Spleen (tissue), 11 donors: ENCODE measurements around the gene HECTD1. TPM values are rescaled to one million over a fixed set of nuclear protein-coding genes. Genes with fewer than 3 reads are reported as not detected.
"Not testable (repeated sequence)": the region's sequence is repeated elsewhere in the genome, so short reads cannot be mapped to it uniquely, and the experiment has no call there.

Source experiments
- DNase-seq: peaks from one replicate; pipeline ENCODE4 v3.0.0-alpha.2; 2020
- H3K27ac ChIP-seq, 8 donors: fragments of 200-600 bp; sonication (generic) in 7 of 8; 1 replicate in 4 of 8; 2 replicates in 4 of 8; pipeline versions ENCODE4 v1.5.0 to v1.8.0; 2016 to 2021; ENCODE audit warnings: inconsistent platforms in 4 of 8, mild to moderate bottlenecking in 4 of 8, moderate library complexity in 1 of 8
- H3K27me3 ChIP-seq, 7 donors: fragments of 200-600 bp; sonication (generic) in 6 of 7; replicated peaks in 1 of 7; 1 replicate in 4 of 7; 2 replicates in 3 of 7; pipeline versions ENCODE4 v1.5.0 to v1.8.0; 2016 to 2021; ENCODE audit warnings: inconsistent platforms in 3 of 7, mild to moderate bottlenecking in 1 of 7
- H3K36me3 ChIP-seq, 6 donors: fragments of 200-600 bp; sonication (generic) in 5 of 6; 1 replicate in 4 of 6; 2 replicates in 2 of 6; pipeline versions ENCODE4 v1.5.0 to v1.8.0; 2016 to 2021; ENCODE audit warnings: inconsistent platforms in 2 of 6
- H3K4me1 ChIP-seq, 6 donors: fragments of 200-600 bp; sonication (generic) in 5 of 6; 1 replicate in 3 of 6; 2 replicates in 3 of 6; pipeline versions ENCODE4 v1.5.0 to v1.8.0; 2016 to 2021; ENCODE audit warnings: inconsistent platforms in 3 of 6
- H3K4me3 ChIP-seq, 8 donors: fragments of 200-600 bp; sonication (generic) in 7 of 8; 1 replicate in 4 of 8; 2 replicates in 4 of 8; pipeline versions ENCODE4 v1.5.0 to v1.8.0; 2016 to 2021; ENCODE audit warnings: inconsistent platforms in 4 of 8, mild to moderate bottlenecking in 4 of 8, moderate library complexity in 2 of 8
- H3K9me3 ChIP-seq, 8 donors: fragments of 200-600 bp; sonication (generic) in 7 of 8; 1 replicate in 4 of 8; 2 replicates in 4 of 8; pipeline versions ENCODE4 v1.5.0 to v1.8.0; 2016 to 2021; ENCODE audit warnings: inconsistent platforms in 4 of 8
- POLR2A ChIP-seq, 3 donors: fragments of 450-650 bp; IDR thresholded peaks; one replicate each; pipeline ENCODE4 v1.5.1; 2017; ENCODE audit warnings: antibody characterized with exemption in 3 of 3, mild to moderate bottlenecking in 1 of 3
- POLR2AphosphoS5 ChIP-seq, 3 donors: sonication (generic); formaldehyde crosslinking; IDR thresholded peaks; one replicate each; pipeline ENCODE4 v1.5.1; 2017; ENCODE audit warnings: antibody characterized with exemption in 3 of 3
- WGBS, 5 donors: extraction: QIAGEN DNeasy Blood & Tissue Kit in 3 of 5; methylation state at CpG; one replicate each; pipeline versions ENCODE4 v1.1.5 to v1.1.7; 2013 to 2018; 5-methylcytosine and 5-hydroxymethylcytosine counted together
- intact Hi-C: fragments of 100-400 bp; cut with DNase I; formaldehyde crosslinking; loops from one replicate; pipeline ENCODE4 v1.15.0; 2023; ENCODE audit warnings: low total_unique reads
- polyA plus RNA-seq, 3 donors: library from polyadenylated mRNA; stranded (reverse); fragments of 200-250 nt; gene quantifications; one replicate each; pipeline ENCODE4 v1.2.1, GENCODE V29; 2013
- total RNA-seq, 7 donors: library from RNA; depleted of rRNA in 3 of 7; stranded (reverse); fragments of >200 nt in 3 of 7; fragmentation: NEBNext Ultra II Directional in 4 of 7; extraction: Animal tissue kit (Norgen Biotek cat#: 25700) in 4 of 7; gene quantifications; one replicate each; pipeline versions ENCODE4 v1.1.0 to v1.2.1, GENCODE V29; 2016 to 2021
- TF ChIP-seq, protein P1 (sequence below), 11 experiments: fragments of 200-600 bp in 7 of 11; fragments of 450-650 bp in 4 of 11; sonication (generic) in 4 of 11; IDR thresholded peaks in 8 of 11; conservative IDR thresholded peaks in 3 of 11; 1 replicate in 7 of 11; 2 replicates in 4 of 11; pipeline versions ENCODE4 v1.4.0 to v1.8.0; 2016 to 2021; ENCODE audit warnings: antibody characterized with exemption in 11 of 11, inconsistent platforms in 4 of 11, mild to moderate bottlenecking in 1 of 11
- donor health status: healthy with polysubstance abuse.
- donor health status: DM: no; HTN: no; CAD: no; lungs with moderate emphysema.
- donor health status: DM: no; HTN: no; CAD: no.
- donor health status: Bipolar disorder and iron deficiency.
- donor health status: healthy.
- donor health status: DM: no; HTN: no; CAD: no.
- donor health status: DM: yes; HTN: yes; CAD: no.

Gene HECTD1
- total and polyA plus RNA-seq, 10 donors = 27.6 to 176 (median 145) TPM

DNA sequence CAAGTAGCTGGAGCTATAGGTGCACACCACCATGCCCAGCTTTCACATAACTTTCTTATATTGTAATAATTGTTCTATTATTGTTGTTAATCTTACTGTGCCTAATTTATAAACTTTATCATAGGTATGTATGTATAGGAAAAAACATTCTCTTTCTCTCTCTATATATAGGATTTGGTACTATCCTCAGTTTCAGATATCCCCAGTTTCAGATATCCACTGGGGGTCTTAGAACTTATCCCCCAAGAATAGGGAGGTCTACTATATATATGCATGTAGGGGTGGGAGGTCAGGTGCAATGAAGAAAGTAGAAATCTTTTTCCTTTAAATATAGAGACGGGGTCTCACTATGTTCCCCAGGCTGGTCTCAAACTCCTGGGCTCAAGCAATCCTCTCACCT is 110.5 kb downstream of the HECTD1 start:
- Histone ChIP-seq H3K4me3 (no peak overlapping the region), H3K27me3 (no peaks in the 10 kb centered on the region), H3K4me1 (no peaks in the 10 kb centered on the region), H3K9me3 (no peaks in the 10 kb centered on the region), H3K27ac (no peak overlapping the region), H3K36me3 (peaks cover 8 to 60% (median 47%) of the 10 kb centered on the region in 6 donors)
- no peak for TF ChIP-seq POLR2AphosphoS5 (IDR thresholded peaks at IDR 0.05)
- TF ChIP-seq, protein P1, sequence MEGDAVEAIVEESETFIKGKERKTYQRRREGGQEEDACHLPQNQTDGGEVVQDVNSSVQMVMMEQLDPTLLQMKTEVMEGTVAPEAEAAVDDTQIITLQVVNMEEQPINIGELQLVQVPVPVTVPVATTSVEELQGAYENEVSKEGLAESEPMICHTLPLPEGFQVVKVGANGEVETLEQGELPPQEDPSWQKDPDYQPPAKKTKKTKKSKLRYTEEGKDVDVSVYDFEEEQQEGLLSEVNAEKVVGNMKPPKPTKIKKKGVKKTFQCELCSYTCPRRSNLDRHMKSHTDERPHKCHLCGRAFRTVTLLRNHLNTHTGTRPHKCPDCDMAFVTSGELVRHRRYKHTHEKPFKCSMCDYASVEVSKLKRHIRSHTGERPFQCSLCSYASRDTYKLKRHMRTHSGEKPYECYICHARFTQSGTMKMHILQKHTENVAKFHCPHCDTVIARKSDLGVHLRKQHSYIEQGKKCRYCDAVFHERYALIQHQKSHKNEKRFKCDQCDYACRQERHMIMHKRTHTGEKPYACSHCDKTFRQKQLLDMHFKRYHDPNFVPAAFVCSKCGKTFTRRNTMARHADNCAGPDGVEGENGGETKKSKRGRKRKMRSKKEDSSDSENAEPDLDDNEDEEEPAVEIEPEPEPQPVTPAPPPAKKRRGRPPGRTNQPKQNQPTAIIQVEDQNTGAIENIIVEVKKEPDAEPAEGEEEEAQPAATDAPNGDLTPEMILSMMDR (IDR thresholded peaks at IDR 0.05 in 8 of 11, conservative IDR thresholded peaks at IDR 0.05 in 3 of 11) = no peak
- TF ChIP-seq POLR2A (IDR thresholded peaks at IDR 0.05) = no peak
- no peak for DNase-seq
- 94 to 100% (median 100%) methylated on average over 1 of the region's 1 CpG for WGBS, 5 donors
- intact Hi-C loops = loop anchor here (5.0 kb wide), 1 partner anchor 200 kb away; no protein-coding TSS in a partner anchor

DNA sequence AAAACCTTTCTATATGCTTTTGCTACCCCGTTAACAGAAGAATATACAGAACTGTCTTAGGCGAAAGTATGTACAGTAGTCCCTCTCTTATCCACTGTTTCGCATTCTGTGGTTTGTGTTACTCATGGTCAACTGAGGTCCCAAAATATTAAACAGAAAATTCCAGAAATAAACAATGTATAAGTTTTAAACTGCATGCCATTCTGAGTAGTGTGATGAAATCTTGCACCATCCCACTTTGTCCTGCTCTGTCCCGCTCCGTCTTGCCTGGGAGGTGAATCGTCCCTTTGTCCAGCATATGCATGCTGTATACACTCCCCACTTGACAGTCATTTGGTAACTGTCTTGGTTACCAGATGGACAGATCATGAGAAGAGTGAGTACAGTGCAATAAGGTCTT is 111.3 kb downstream of the HECTD1 start:
- intact Hi-C loops = loop anchor here (5.0 kb wide), 1 partner anchor 201 kb away; no protein-coding TSS in a partner anchor
- Histone ChIP-seq H3K4me1 (peaks cover 0 to 8% (median 1%) of the 10 kb centered on the region in 6 donors), H3K27me3 (no peaks in the 10 kb centered on the region), H3K36me3 (peaks cover 8 to 52% (median 39%) of the 10 kb centered on the region in 6 donors), H3K27ac (no peak overlapping the region), H3K4me3 (no peak overlapping the region), H3K9me3 (no peaks in the 10 kb centered on the region)
- TF ChIP-seq, protein P1 (IDR thresholded peaks at IDR 0.05 in 8 of 11, conservative IDR thresholded peaks at IDR 0.05 in 3 of 11) = no peak
- TF ChIP-seq POLR2AphosphoS5 (IDR thresholded peaks at IDR 0.05) (no peak), POLR2A (IDR thresholded peaks at IDR 0.05) (no peak)
- WGBS, 5 donors = 93 to 95% (median 94%) methylated on average over 6 of the region's 6 CpGs
- no peak for DNase-seq

DNA sequence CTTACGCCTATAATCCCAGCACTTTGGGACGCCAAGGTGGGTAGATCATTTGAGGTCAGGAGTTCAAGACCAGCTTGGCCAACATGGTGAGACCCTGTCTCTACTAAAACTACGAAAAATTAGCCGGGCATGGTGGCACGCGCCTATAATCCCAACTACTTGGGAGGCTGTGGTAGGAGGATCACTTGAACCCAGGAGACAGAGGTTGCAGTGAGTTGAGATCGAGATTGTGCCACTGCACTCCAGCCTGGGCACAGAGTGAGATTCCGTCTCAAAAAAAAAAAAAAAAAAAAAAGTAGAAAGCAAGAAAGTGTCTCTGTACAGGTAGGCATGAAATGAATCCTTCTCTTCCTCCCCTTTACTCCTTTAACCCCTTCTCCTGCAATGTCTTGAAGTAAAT is 111.8 kb downstream of the HECTD1 start:
- Histone ChIP-seq H3K4me1 (peaks cover 0 to 12% (median 4%) of the 10 kb centered on the region in 6 donors), H3K36me3 (peaks cover 5 to 48% (median 34%) of the 10 kb centered on the region in 6 donors)
- not testable (repeated sequence) for DNase-seq, H3K9me3 ChIP-seq, H3K27ac ChIP-seq, H3K27me3 ChIP-seq, H3K4me3 ChIP-seq
- WGBS, 5 donors = 95 to 99% (median 98%) methylated on average over 7 to 8 of the region's 8 CpGs
- intact Hi-C loops = loop anchor here (5.0 kb wide), 1 partner anchor 201 kb away; no protein-coding TSS in a partner anchor

DNA sequence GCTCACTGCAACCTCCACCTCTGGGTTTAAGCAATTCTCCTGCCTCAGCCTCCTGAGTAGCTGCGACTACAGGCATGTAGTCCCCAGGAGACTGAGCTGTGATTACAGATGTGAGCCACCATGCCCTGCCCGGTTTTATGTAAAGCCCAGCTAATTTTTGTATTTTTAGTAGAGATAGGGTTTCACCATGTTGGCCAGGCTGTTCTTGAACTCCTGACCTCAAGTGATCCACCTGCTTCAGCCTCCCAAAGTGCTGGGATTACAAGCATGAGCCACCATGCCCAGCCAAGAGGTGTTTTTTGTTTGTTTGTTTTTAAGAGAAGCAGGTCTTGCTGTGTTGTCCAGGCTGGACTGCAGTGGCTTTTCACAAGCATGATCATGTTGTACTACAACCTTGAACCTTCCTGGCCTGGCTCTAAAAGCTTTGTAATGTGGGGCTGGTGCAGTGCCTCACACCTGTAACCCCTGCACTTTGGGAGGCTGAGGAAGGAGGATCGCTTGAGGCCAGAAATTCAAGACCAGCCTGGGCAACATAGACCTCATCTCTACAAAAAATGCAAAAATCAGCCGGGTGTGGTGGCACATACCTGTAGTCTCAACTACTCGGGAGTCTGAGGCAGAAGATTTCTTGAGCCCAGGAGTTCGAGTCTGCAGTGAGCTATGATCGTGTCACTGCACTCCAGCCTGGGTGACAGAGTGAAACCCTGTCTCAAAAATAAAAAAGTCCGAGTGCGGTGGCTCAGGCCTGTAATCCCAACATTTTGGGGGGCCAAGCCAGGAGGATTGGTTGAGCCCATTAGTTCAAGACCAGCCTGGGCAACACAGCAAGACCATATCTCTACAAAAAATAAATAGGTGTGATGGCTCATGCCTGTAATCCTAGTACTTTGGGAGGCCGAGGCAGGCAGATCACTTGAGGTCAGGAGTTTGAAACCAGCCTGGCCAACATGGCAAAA is 113.4 kb downstream of the HECTD1 start:
- DNase-seq, H3K27ac ChIP-seq, H3K4me3 ChIP-seq, intact Hi-C loops, H3K9me3 ChIP-seq, H3K27me3 ChIP-seq: not testable (repeated sequence)
- H3K4me1 ChIP-seq = peaks cover 0 to 20% (median 7%) of the 10 kb centered on the region in 6 donors
- WGBS, 5 donors = 92 to 98% (median 96%) methylated on average over 10 of the region's 10 CpGs
- H3K36me3 ChIP-seq = peaks cover 0 to 31% (median 18%) of the 10 kb centered on the region in 6 donors

DNA sequence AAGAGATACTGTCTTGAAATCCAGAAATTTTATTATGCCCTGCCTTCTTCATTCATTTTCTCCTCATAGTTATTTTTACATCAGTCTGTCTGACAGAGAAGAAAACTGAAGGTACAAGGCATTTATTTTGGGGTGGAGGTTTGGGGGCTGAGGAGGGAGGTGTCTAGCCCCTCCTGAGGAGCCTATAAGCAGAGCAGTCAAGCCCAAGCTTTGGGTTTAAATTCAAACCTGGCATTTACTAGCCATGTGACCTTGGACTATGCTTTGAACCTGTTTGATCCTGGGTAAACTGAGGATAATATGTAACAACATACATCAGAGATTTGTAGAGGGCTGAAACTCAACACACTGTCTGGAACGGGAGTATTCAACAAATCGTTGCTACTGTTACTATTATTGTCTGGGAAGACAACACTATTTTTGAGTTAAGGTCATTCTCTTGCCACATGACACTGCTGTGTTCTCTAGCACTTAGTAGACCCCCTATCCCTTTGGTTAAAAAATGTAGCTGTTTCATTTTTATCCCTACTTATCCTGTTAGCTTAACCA is 115.4 kb downstream of the HECTD1 start:
- no peak overlapping the region for H3K4me3 ChIP-seq
- 88 to 98% (median 90%) methylated on average over 2 of the region's 2 CpGs for whole genome bisulfite sequencing, 5 donors
- H3K36me3 ChIP-seq = peaks cover 0 to 12% (median 0%) of the 10 kb centered on the region in 6 donors
- no peak for DNase-seq
- H3K4me1 ChIP-seq = peaks cover 0 to 20% (median 7%) of the 10 kb centered on the region in 6 donors
- TF ChIP-seq POLR2A (IDR thresholded peaks at IDR 0.05) (no peak), POLR2AphosphoS5 (IDR thresholded peaks at IDR 0.05) (no peak)
- TF ChIP-seq, protein P1 (IDR thresholded peaks at IDR 0.05 in 8 of 11, conservative IDR thresholded peaks at IDR 0.05 in 3 of 11) = no peak
- H3K27me3 ChIP-seq = no peaks in the 10 kb centered on the region
- intact Hi-C loops = no loop called here
- H3K27ac ChIP-seq = no peak overlapping the region
- no peaks in the 10 kb centered on the region for H3K9me3 ChIP-seq
